Measurements from ENCODE around the gene DOP1A.

- no peak for TF ChIP-seq CTCF (IDR thresholded peaks at IDR 0.05)
- TF ChIP-seq EP300 (IDR thresholded peaks at IDR 0.05), result no peak
- no peak for TF ChIP-seq POLR2A (IDR thresholded peaks at IDR 0.05; ENCODE audit: low read depth)
- TF ChIP-seq POLR2AphosphoS5 (IDR thresholded peaks at IDR 0.05), result no peak
Observed at GRCh38 chr6:83108378-83108777, 40.9 kb downstream of the DOP1A start.
